Keratinocyte (primary cell): Measurements from ENCODE around the gene CYBB. TPM values are rescaled to one million over a fixed set of nuclear protein-coding genes. Genes with fewer than 3 reads are reported as not detected.

Experiments
- DNase-seq: peaks from one replicate; pipeline ENCODE4 v3.0.0-alpha.2; 2011; ENCODE audit warnings: low read depth, missing footprints, low spot score
- FAIRE-seq: peaks from 2 replicates; lab custom pipeline; 2011; peaks lifted over from hg19 to GRCh38; lab: Jason Lieb, UNC
- H2AFZ ChIP-seq: 2 replicates; pipeline ENCODE4 v1.6.0; 2012; ENCODE audit warnings: low read length, control low read depth, inconsistent platforms; ENCODE audit not compliant: control insufficient read depth
- H3K27ac ChIP-seq: 2 replicates; pipeline ENCODE4 v1.5.1; 2011; ENCODE audit warnings: low read length; ENCODE audit not compliant: control insufficient read depth, insufficient read depth
- H3K27me3 ChIP-seq: 3 replicates; pipeline ENCODE4 v1.6.0; 2011; ENCODE audit warnings: low read length; ENCODE audit not compliant: control insufficient read depth, insufficient read depth; ENCODE audit errors: extremely low read depth
- H3K36me3 ChIP-seq, 2 experiments: 2 replicates in 1 of 2; 3 replicates in 1 of 2; pipeline ENCODE4 v1.5.1; 2011; ENCODE audit warnings: low read length in 2 of 2, mild to moderate bottlenecking in 1 of 2; ENCODE audit not compliant: control insufficient read depth in 2 of 2, insufficient read depth in 2 of 2; ENCODE audit errors: extremely low read depth in 1 of 2
- H3K4me1 ChIP-seq: 3 replicates; pipeline ENCODE4 v1.5.1; 2011; ENCODE audit warnings: low read length; ENCODE audit not compliant: control insufficient read depth, insufficient read depth; ENCODE audit errors: extremely low read depth
- H3K4me2 ChIP-seq: 3 replicates; pipeline ENCODE4 v1.6.0; 2011; ENCODE audit warnings: low read depth, low read length; ENCODE audit not compliant: control insufficient read depth, insufficient read depth; ENCODE audit errors: extremely low read depth
- H3K4me3 ChIP-seq, 3 experiments: fragments of 200-600 bp in 1 of 3; sonication (generic) in 1 of 3; 2 replicates in 2 of 3; 3 replicates in 1 of 3; pipeline ENCODE4 v1.5.1; 2011 to 2016; ENCODE audit warnings: low read length in 3 of 3, mild to moderate bottlenecking in 3 of 3, control low read depth in 2 of 3, inconsistent platforms in 1 of 3, low read depth in 1 of 3, mixed read lengths in 1 of 3, mixed run types in 1 of 3, moderate library complexity in 1 of 3; ENCODE audit not compliant: control insufficient read depth in 2 of 3, insufficient read depth in 2 of 3; ENCODE audit errors: extremely low read depth in 1 of 3
- H3K79me2 ChIP-seq: 2 replicates; pipeline ENCODE4 v1.6.0; 2012; ENCODE audit warnings: low read length; ENCODE audit not compliant: control insufficient read depth, insufficient read depth
- H3K9ac ChIP-seq: 3 replicates; pipeline ENCODE4 v1.6.0; 2011; ENCODE audit warnings: low read length; ENCODE audit not compliant: control insufficient read depth, insufficient read depth; ENCODE audit errors: extremely low read depth
- H3K9me1 ChIP-seq: 3 replicates; pipeline ENCODE4 v1.6.0; 2011; ENCODE audit warnings: low read length; ENCODE audit not compliant: control insufficient read depth, insufficient read depth; ENCODE audit errors: extremely low read depth
- H3K9me3 ChIP-seq: 2 replicates; pipeline ENCODE4 v1.5.1; 2012; ENCODE audit warnings: low read depth, low read length; ENCODE audit not compliant: control insufficient read depth
- H4K20me1 ChIP-seq: 3 replicates; pipeline ENCODE4 v1.6.0; 2011; ENCODE audit warnings: low read length; ENCODE audit not compliant: control insufficient read depth, insufficient read depth; ENCODE audit errors: extremely low read depth
- EZH2 ChIP-seq: IDR thresholded peaks from one replicate; pipeline ENCODE4 v1.6.1; 2012; ENCODE audit warnings: inconsistent platforms, mild to moderate bottlenecking, low read length, moderate library complexity
- dilution Hi-C: fragments of 300-500 bp; cut with MboI; formaldehyde crosslinking; loops from one replicate; pipeline ENCODE4 v1.7.0; 2020; ENCODE audit warnings: low sequenced_read_pairs; ENCODE audit not compliant: extremely low pct_ligation_motif_present
- polyA plus RNA-seq, 5 experiments: library from polyadenylated mRNA; depleted of rRNA in 3 of 5; stranded (reverse) in 3 of 5; stranded (forward) in 1 of 5; unstranded in 1 of 5; fragments of >200 nt; gene quantifications; 1 replicate in 1 of 5; 2 replicates in 3 of 5; 3 replicates in 1 of 5; pipeline versions ENCODE4 v1.2.1 to v1.2.3, GENCODE V29; 2011 to 2012; ENCODE audit warnings: missing spikeins in 2 of 5, low read depth in 1 of 5, low replicate concordance in 1 of 5
- TF ChIP-seq, protein P1 (sequence below), 3 experiments: IDR thresholded peaks in 1 of 3; conservative IDR thresholded peaks in 1 of 3; optimal IDR thresholded peaks in 1 of 3; 2 replicates in 2 of 3; 3 replicates in 1 of 3; pipeline versions ENCODE3 to v1.5.1; 2011; ENCODE audit warnings: low read length in 3 of 3, mild to moderate bottlenecking in 3 of 3, moderate library complexity in 2 of 3, control low read depth in 1 of 3, inconsistent platforms in 1 of 3; ENCODE audit not compliant: insufficient read depth in 2 of 3; ENCODE audit errors: extremely low read depth in 1 of 3

Gene CYBB
- polyA plus RNA-seq, 1 donor (not counting 4 experiments of a cell fraction or from before 2014, with no cell fraction given) = 0.03 TPM

DNA sequence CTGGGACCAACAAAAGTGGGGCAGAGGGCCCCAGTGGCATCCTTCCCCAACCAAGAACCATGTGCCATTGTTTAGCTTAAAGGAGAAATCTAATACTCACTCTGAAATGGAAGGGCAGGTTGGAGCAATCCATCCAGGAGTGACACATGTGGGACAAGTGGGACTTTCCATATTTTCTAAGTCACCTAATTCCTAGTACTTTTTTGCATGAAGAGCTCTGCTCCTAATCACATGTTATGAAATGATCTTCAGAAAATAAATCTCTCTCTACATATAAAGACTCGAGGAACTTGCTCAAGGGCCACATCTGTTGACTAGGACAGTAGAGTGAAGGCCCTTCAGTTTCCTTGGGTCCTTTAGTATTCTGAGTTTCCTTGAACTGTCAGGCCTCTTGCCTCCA is 2.5 kb downstream of the CYBB start:
- Histone ChIP-seq H3K9me3 (no peaks in the 10 kb centered on the region), H3K9ac (no peak overlapping the region), H3K27ac (no peak overlapping the region), H3K36me3 (no peaks in the 10 kb centered on the region), H4K20me1 (no peaks in the 10 kb centered on the region), H3K4me3 (no peak overlapping the region), H2AFZ (no peak overlapping the region), H3K9me1 (no peaks in the 10 kb centered on the region), H3K27me3 (no peaks in the 10 kb centered on the region), H3K4me2 (no peak overlapping the region), H3K4me1 (no peaks in the 10 kb centered on the region), H3K79me2 (no peaks in the 10 kb centered on the region)
- no peak for TF ChIP-seq EZH2
- TF ChIP-seq, protein P1, sequence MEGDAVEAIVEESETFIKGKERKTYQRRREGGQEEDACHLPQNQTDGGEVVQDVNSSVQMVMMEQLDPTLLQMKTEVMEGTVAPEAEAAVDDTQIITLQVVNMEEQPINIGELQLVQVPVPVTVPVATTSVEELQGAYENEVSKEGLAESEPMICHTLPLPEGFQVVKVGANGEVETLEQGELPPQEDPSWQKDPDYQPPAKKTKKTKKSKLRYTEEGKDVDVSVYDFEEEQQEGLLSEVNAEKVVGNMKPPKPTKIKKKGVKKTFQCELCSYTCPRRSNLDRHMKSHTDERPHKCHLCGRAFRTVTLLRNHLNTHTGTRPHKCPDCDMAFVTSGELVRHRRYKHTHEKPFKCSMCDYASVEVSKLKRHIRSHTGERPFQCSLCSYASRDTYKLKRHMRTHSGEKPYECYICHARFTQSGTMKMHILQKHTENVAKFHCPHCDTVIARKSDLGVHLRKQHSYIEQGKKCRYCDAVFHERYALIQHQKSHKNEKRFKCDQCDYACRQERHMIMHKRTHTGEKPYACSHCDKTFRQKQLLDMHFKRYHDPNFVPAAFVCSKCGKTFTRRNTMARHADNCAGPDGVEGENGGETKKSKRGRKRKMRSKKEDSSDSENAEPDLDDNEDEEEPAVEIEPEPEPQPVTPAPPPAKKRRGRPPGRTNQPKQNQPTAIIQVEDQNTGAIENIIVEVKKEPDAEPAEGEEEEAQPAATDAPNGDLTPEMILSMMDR (optimal IDR thresholded peaks at IDR 0.05 in 1 of 3, IDR thresholded peaks at IDR 0.05 in 1 of 3, conservative IDR thresholded peaks at IDR 0.05 in 1 of 3; ENCODE audit: extremely low read depth in 1 of 3, insufficient read depth in 2 of 3, low read length in 3 of 3) = no peak
- DNase-seq (no peak), FAIRE-seq (no peak)
- dilution Hi-C loops = no loop called here

DNA sequence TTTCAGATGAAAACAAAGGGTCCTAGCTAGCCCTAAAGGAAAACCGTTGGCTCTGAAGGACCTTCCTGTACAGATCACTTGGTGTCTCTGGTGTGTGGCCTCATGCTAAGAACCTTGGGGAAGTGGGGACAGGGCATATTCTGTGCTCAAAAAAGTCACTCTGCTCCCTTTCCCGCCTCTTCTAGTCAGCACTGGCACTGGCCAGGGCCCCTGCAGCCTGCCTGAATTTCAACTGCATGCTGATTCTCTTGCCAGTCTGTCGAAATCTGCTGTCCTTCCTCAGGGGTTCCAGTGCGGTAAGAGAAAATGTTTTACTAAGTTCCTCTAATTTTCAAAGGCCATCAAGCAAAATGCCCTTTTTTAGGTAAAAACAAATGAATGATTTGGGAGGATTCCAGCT is 3.4 kb downstream of the CYBB start:
- DNase-seq (no peak), FAIRE-seq (no peak)
- Histone ChIP-seq H3K4me1 (no peaks in the 10 kb centered on the region), H3K9ac (no peak overlapping the region), H3K9me1 (no peaks in the 10 kb centered on the region), H4K20me1 (no peaks in the 10 kb centered on the region), H3K4me3 (no peak overlapping the region), H2AFZ (no peak overlapping the region), H3K9me3 (no peaks in the 10 kb centered on the region), H3K36me3 (no peaks in the 10 kb centered on the region), H3K79me2 (no peaks in the 10 kb centered on the region), H3K27me3 (no peaks in the 10 kb centered on the region), H3K4me2 (no peak overlapping the region), H3K27ac (no peak overlapping the region)
- TF ChIP-seq, protein P1 (optimal IDR thresholded peaks at IDR 0.05 in 1 of 3, IDR thresholded peaks at IDR 0.05 in 1 of 3, conservative IDR thresholded peaks at IDR 0.05 in 1 of 3; ENCODE audit: extremely low read depth in 1 of 3, insufficient read depth in 2 of 3, low read length in 3 of 3) = no peak
- no peak for TF ChIP-seq EZH2
- dilution Hi-C loops = no loop called here
